Measurements from ENCODE around the gene MSL1. TPM values are rescaled to one million over a fixed set of nuclear protein-coding genes. Genes with fewer than 3 reads are reported as not detected.

Gene MSL1
- 100 to 1,000 TPM in 1 of 4 donors, 10 to 100 TPM in 3; 70.6 to 117 (median 82.4) TPM for total RNA-seq

DNA sequence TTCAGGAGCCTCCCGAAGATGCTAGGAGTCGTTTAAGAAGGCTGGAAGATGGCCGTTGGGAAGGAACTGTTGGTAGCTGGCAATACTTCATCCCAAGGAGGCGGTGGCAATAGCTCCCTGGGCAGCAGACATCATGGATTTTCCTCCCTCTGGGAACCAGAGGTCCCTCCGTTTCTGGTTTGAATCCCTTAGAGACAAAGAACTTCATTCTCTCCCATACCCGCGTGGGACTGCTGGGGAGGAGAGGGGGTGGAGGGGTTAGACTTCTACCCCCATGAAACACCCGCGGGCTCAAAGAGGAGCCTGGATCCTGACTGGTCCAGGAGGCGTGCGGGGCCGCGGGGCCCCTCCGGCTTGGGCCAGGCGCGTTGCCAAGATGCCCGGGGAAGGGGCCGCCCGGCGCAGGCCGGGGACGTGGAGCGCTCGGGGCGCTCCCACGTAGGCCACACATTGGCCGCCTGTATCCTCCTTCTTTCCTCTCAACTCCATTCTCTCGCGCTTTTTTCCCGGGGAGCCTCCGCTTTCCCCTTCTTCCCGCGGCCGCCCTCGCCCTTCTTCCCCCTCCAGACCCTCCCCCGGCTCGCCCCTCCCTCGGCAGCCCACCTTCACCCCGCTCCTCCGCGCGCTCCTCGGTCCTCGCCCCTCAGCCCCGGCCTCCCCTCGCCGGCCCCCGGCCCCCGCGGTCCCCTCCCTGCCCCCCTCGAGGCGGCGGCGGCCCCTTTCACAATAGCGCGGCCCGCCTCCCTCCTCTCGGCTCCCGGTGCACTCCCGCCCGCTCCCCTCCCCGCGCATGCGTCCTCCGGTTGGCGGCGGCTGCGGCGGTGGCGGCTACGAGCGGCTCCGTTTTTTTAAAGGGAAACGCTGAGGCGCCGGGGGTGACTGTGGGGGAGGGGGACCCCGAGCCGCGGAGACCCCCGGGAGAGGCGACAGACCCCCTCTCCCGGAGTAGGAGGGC, at the start of gene MSL1:
Gene MSL1 (plus strand): TSS at position 791 of the 955 bp plus-strand sequence. CDS start 642 bp downstream, outside the sequence.
- peak within 1 kb of the TSS; percentile 89 for H3K4me3 ChIP-seq (ENCODE audit: low read depth, poor library complexity, severe bottlenecking)
- intact Hi-C loops (cut with DNase I; ENCODE audit: low total_unique reads), result no loop called here
- 1% methylated on average over 71 to 78 of the region's 82 CpGs for WGBS, 2 donors
- peak; percentile 87 to 98 for DNase-seq (ENCODE audit: low spot score in 2 of 2)
- TF ChIP-seq, protein P1, sequence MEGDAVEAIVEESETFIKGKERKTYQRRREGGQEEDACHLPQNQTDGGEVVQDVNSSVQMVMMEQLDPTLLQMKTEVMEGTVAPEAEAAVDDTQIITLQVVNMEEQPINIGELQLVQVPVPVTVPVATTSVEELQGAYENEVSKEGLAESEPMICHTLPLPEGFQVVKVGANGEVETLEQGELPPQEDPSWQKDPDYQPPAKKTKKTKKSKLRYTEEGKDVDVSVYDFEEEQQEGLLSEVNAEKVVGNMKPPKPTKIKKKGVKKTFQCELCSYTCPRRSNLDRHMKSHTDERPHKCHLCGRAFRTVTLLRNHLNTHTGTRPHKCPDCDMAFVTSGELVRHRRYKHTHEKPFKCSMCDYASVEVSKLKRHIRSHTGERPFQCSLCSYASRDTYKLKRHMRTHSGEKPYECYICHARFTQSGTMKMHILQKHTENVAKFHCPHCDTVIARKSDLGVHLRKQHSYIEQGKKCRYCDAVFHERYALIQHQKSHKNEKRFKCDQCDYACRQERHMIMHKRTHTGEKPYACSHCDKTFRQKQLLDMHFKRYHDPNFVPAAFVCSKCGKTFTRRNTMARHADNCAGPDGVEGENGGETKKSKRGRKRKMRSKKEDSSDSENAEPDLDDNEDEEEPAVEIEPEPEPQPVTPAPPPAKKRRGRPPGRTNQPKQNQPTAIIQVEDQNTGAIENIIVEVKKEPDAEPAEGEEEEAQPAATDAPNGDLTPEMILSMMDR (IDR thresholded peaks at IDR 0.05), result no peak
- peak in 1 of 2 donors; percentile 44 for TF ChIP-seq POLR2A (IDR thresholded peaks at IDR 0.05)

- DNase-seq (ENCODE audit: low spot score in 2 of 2), result peak; percentile 85 to 96
- intact Hi-C loops (cut with DNase I; ENCODE audit: low total_unique reads), result no loop called here
- no peak overlapping the region for H3K4me3 ChIP-seq (ENCODE audit: low read depth, poor library complexity, severe bottlenecking)
- no peak for TF ChIP-seq POLR2A (IDR thresholded peaks at IDR 0.05)
- TF ChIP-seq, protein P1 (IDR thresholded peaks at IDR 0.05), result no peak
- WGBS, 2 donors, result 3 to 9% methylated on average over 14 to 19 of the region's 19 CpGs
Measured at GRCh38 chr17:40072040-40072734, 49.6 kb upstream of the MSL1 start.

- no peak for TF ChIP-seq POLR2A (IDR thresholded peaks at IDR 0.05)
- TF ChIP-seq, protein P1 (IDR thresholded peaks at IDR 0.05), result no peak
- intact Hi-C loops (cut with DNase I; ENCODE audit: low total_unique reads), result no loop called here
- no peak for DNase-seq (ENCODE audit: low spot score in 2 of 2)
- WGBS, 2 donors, result 35 to 37% methylated on average over 8 of the region's 8 CpGs
- H3K4me3 ChIP-seq (ENCODE audit: low read depth, poor library complexity, severe bottlenecking), result no peak overlapping the region
Measured at GRCh38 chr17:40072735-40073346, 48.9 kb upstream of the MSL1 start.

DNA sequence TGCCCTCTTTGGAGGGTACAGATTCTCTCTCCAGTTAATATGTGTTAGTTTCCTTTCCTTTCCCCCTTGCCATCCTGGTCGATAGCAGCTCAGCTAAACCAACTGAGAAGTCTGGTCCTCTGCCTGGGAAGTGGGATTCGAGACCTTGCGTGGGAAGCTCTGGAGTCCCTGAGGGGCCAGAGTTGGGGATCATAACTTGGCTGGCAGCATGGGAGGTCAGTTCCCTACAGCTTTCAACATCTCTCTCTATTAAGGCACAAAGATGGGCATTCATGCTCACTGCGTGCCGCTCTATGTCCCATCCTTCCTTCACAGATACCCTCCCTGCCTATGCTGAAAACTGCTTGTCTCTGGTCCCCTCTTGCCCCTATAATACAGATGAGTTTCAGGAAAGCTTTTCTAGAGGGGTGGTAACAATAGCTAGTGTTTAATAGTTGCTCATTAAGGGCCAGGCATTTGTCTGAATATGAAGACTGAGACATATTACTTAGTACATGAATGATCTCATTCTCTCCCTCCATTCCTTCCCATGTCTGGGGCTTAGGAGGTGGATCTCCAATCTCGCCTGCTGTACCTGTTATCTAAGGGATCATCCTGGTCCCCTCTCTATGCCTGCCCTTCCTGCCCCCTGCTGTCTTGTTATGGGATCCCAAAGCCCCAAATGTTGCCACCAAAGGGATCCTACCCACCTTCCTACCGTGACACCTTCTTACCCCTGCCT, 48.2 kb upstream of the MSL1 start:
- DNase-seq (ENCODE audit: low spot score in 2 of 2), result no peak
- intact Hi-C loops (cut with DNase I; ENCODE audit: low total_unique reads), result no loop called here
- no peak overlapping the region for H3K4me3 ChIP-seq (ENCODE audit: low read depth, poor library complexity, severe bottlenecking)
- WGBS, 2 donors, result 65 to 76% methylated on average over 7 of the region's 7 CpGs
- TF ChIP-seq, protein P1 (IDR thresholded peaks at IDR 0.05), result no peak
- TF ChIP-seq POLR2A (IDR thresholded peaks at IDR 0.05), result no peak

DNA sequence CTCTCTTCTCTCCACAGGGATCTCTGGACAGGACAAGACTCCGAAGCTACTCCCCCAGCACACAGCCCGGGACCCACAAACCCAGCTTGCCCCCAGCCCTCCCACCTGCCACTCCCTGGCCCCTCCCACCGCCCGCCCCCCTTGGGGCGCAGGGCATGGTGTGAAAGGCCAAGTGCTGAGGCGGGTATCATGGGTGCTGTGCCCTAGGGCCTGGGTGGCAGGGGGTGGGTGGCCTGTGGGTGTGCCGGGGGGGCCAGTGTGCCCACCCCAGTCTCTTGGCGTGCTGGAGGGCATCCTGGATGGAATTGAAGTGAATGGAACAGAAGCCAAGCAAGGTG, 47.6 kb upstream of the MSL1 start:
- no peak for DNase-seq (ENCODE audit: low spot score in 2 of 2)
- TF ChIP-seq, protein P1 (IDR thresholded peaks at IDR 0.05), result no peak
- no peak for TF ChIP-seq POLR2A (IDR thresholded peaks at IDR 0.05)
- H3K4me3 ChIP-seq (ENCODE audit: low read depth, poor library complexity, severe bottlenecking), result no peak overlapping the region
- WGBS, 2 donors, result 66 to 86% methylated on average over 8 of the region's 8 CpGs
- intact Hi-C loops (cut with DNase I; ENCODE audit: low total_unique reads), result no loop called here
